PFSK-1 (cell line): Measurements from ENCODE around the gene ARHGAP18.
A peak's percentile ranks its signal among the peaks of the same experiment; 100 is the strongest.

Experiments
- FOXP2 ChIP-seq: optimal IDR thresholded peaks from 2 replicates; pipeline ENCODE3; 2011; ENCODE audit warnings: borderline replicate concordance, control low read depth, inconsistent platforms; ENCODE audit not compliant: insufficient read depth; ENCODE audit errors: extremely low read length, extremely low read depth
- POLR2AphosphoS5 ChIP-seq: IDR thresholded peaks from 2 replicates; pipeline ENCODE4 v1.6.1; 2012; ENCODE audit warnings: low read depth, mild to moderate bottlenecking, control low read depth, low read length, moderate library complexity
- SIN3A ChIP-seq: IDR thresholded peaks from 2 replicates; pipeline ENCODE4 v1.6.1; 2012; ENCODE audit warnings: mild to moderate bottlenecking, low read length, moderate library complexity, borderline replicate concordance; ENCODE audit not compliant: insufficient read depth
- TAF1 ChIP-seq: IDR thresholded peaks from 2 replicates; pipeline ENCODE4 v1.6.1; 2012; ENCODE audit warnings: low read length, control low read depth, borderline replicate concordance; ENCODE audit not compliant: insufficient read depth
- TF ChIP-seq, protein P1 (sequence below), 2 experiments: IDR thresholded peaks; 2 replicates each; pipeline versions ENCODE4 v1.6.1 to v1.8.0; 2011 to 2012; ENCODE audit warnings: low read depth in 2 of 2, low read length in 2 of 2, control low read depth in 1 of 2, inconsistent platforms in 1 of 2, mild to moderate bottlenecking in 1 of 2, moderate library complexity in 1 of 2; ENCODE audit not compliant: insufficient read depth in 1 of 2

Gene ARHGAP18

DNA sequence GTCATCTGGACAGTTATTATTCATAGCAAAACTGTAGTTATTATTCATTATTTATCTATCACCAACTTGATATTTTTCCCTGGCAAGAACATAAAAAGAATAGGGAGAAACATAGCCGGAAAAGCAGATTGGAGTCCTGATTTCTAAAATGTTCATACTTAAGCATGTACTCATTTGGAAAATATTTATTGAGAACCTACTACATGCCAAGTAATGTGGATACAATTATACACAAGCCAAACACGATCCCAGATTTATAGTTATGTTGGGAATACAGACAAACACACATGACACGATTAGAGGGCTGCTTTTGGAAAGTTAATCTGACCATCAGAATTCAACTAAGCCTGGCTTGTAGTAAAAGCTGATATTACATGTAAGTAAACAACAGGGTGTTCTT lies 30.7 kb downstream of the ARHGAP18 start:
- TF ChIP-seq TAF1, result no peak
- TF ChIP-seq SIN3A, result no peak
- TF ChIP-seq, protein P1, sequence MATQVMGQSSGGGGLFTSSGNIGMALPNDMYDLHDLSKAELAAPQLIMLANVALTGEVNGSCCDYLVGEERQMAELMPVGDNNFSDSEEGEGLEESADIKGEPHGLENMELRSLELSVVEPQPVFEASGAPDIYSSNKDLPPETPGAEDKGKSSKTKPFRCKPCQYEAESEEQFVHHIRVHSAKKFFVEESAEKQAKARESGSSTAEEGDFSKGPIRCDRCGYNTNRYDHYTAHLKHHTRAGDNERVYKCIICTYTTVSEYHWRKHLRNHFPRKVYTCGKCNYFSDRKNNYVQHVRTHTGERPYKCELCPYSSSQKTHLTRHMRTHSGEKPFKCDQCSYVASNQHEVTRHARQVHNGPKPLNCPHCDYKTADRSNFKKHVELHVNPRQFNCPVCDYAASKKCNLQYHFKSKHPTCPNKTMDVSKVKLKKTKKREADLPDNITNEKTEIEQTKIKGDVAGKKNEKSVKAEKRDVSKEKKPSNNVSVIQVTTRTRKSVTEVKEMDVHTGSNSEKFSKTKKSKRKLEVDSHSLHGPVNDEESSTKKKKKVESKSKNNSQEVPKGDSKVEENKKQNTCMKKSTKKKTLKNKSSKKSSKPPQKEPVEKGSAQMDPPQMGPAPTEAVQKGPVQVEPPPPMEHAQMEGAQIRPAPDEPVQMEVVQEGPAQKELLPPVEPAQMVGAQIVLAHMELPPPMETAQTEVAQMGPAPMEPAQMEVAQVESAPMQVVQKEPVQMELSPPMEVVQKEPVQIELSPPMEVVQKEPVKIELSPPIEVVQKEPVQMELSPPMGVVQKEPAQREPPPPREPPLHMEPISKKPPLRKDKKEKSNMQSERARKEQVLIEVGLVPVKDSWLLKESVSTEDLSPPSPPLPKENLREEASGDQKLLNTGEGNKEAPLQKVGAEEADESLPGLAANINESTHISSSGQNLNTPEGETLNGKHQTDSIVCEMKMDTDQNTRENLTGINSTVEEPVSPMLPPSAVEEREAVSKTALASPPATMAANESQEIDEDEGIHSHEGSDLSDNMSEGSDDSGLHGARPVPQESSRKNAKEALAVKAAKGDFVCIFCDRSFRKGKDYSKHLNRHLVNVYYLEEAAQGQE (IDR thresholded peaks at IDR 0.05; ENCODE audit: insufficient read depth in 1 of 2, low read depth in 2 of 2, low read length in 2 of 2), result no peak
- no peak for TF ChIP-seq FOXP2
- TF ChIP-seq POLR2AphosphoS5, result no peak

- TF ChIP-seq FOXP2, result no peak
- TF ChIP-seq POLR2AphosphoS5, result no peak
- TF ChIP-seq, protein P1 (IDR thresholded peaks at IDR 0.05; ENCODE audit: insufficient read depth in 1 of 2, low read depth in 2 of 2, low read length in 2 of 2), result no peak
- no peak for TF ChIP-seq SIN3A
- no peak for TF ChIP-seq TAF1
Observed at GRCh38 chr6:129678463-129678862, 31.5 kb downstream of the ARHGAP18 start.

DNA sequence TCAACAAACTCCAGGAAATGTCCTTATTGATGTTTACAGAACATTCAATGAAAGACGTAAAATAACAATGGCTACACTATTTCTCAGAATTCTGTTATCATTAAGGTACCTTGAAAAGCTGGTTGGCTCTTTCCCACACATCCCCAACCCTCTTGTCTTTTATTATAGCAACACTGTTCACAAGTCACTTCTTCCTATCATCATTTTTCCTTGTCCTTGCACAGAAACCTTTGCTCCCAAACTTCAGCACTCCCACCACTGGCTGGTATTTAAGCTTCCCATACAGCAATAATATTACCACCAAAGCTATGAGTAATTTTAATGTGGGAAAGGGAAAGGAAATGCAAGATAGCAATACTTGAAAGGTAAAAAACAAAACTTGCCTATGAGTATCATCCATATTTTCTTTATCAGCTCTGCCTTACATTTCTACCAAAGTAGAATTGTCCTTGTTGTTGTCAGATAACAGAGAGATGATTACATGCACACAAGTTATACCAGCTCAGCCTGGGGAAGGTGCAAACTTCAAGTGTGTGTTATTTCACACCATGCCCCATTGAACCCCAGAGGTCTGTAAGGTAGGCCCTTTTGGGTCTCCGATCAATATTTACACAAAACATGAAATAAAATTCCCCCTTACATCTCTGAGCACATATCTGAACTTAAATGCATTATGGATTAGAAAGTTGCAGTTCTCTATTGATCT lies 32.2 kb downstream of the ARHGAP18 start:
- TF ChIP-seq POLR2AphosphoS5, result no peak
- TF ChIP-seq SIN3A, result no peak
- TF ChIP-seq, protein P1 (IDR thresholded peaks at IDR 0.05; ENCODE audit: insufficient read depth in 1 of 2, low read depth in 2 of 2, low read length in 2 of 2), result peak in 1 of 2 experiments; percentile 36; a peak in 1 of 4 replicates

- TF ChIP-seq TAF1 (no peak), SIN3A (no peak), POLR2AphosphoS5 (no peak), FOXP2 (no peak)
- TF ChIP-seq, protein P1 (IDR thresholded peaks at IDR 0.05; ENCODE audit: insufficient read depth in 1 of 2, low read depth in 2 of 2, low read length in 2 of 2), result no peak
Observed at GRCh38 chr6:129675669-129676472, 34.1 kb downstream of the ARHGAP18 start.

- TF ChIP-seq, protein P1 (IDR thresholded peaks at IDR 0.05; ENCODE audit: insufficient read depth in 1 of 2, low read depth in 2 of 2, low read length in 2 of 2), result no peak
- no peak for TF ChIP-seq POLR2AphosphoS5
- TF ChIP-seq TAF1, result no peak
- TF ChIP-seq SIN3A, result no peak
- no peak for TF ChIP-seq FOXP2
Observed at GRCh38 chr6:129673748-129674147, 36.2 kb downstream of the ARHGAP18 start.
